NCI-H1048 (cell line): ENCODE data around the gene FOLR3.
"Not testable (repeated sequence)": the region's sequence is repeated elsewhere in the genome, so short reads cannot be mapped to it uniquely, and the experiment has no call there.

Source experiments
- DNase-seq: peaks from one replicate; lab custom pipeline; 2025; lab: John Stamatoyannopoulos, UW

FOLR3 gene

DNA sequence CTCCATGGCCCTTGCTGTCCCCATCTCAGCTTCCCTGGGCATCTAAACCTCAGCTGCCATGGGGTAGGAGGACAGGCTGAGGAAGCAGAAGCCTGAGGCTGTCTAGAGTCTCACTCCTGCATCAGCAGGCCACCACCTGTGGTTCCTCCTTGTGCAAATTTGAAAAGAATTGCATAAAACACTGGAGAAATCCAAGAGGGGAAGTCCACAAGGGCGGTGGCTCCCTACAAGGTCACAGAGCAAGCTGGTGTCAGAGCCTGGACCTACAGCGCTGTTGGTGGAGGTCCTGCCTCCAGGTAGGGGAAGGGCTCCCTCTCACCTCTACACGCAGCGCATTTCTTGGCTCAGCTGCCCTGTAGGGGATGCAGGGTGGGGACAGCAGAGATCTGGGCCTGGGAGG lies at the start of gene FOLR3:
TSS of gene FOLR3 (plus strand) at position 253 of the 400 bp plus-strand sequence. CDS start 228 bp downstream, outside the sequence.
- not testable (repeated sequence) for DNase-seq

DNA sequence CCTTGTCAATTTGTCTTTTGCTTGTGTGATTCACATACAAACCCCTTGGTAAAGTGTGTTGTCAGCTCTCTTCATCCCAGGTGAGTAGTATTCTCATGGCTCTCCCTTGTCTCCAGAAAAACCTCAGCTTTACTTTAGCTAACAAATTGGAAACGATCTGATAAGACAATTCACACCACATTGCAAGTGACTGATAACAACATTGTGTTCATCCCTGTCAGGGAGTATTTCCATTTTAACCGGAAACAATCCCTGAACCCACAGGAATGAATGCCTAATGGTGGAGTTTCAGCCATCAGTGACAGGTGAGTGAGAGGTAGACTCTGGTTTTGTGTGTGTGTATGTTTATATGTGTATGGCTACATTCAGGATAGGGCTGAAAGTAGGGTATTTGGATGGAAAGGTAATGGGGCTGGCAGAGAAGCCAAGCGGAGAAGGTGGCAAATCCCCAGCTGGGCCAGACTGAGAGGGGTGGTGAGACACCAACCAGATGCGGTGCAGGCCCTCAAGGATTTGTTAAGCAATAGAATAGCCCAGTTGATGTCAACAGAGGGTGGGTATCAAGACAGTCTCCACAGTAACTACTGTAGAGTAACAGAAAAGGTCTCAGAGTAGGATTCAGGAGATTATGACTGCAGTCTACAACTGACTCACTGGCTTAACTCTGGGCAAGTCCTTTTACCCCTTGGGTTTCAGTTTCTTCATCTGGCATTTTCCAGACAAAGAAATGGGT lies 47.3 kb upstream of the FOLR3 start:
- DNase-seq, result no peak

DNA sequence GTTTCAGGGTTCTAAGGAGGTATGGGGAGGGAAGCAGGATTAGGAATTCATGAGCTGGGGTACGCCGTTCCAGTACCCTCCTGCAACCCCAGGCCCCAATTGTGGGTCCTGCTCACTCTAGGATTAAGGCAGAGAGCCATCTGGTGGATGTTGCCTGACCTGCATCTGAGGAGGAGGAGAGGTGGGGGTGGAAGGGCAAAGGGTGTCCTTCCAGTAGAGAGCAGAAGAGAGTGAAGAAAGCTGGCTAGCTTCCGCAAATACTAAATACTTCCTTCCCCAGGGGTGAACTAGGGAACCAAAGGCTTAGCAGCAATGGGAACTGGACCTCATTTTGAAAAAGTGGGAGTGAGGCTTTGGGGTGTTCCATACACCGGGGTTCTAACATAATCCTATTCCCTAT lies 44.2 kb upstream of the FOLR3 start:
- peak; percentile 25 for DNase-seq

DNA sequence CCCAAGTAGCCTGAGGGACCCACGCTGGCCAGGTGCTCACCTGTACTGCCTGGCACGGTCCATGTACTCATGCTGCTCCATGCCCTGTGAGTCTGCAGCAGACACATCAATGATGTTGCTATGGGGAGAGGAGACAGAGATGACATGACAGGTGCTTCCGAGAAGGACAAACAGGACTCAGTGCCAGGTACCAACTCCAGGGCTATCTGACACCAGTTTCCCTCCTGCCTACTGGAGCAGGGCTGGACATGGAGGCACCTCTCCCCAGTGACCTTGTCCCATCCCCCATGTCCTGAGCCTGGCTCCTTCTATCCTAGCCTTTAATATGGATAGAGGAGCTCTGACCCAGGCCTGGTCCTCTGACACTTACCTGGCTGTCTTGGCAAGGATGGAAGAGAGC lies 36.8 kb upstream of the FOLR3 start:
- DNase-seq, result no peak

DNA sequence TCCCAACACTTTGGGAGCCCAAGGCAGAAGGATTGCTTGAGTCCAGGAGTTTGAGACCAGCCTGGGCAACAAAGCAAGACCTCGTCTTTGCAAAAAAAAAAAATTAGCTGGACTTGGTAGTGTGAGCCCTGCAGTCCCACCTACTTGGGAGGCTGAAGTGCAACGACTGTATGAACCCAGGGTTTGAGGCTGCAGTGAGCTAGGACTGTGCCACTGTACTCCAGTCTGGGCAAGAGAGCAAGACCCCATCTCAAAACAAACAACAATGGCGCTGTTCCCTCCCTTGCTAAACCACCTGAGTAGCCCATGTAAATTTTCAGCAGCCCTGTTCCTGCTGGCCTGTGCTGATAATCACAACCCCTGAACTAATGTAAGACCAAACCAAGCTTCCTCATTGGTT lies 35.5 kb upstream of the FOLR3 start:
- no peak for DNase-seq

DNA sequence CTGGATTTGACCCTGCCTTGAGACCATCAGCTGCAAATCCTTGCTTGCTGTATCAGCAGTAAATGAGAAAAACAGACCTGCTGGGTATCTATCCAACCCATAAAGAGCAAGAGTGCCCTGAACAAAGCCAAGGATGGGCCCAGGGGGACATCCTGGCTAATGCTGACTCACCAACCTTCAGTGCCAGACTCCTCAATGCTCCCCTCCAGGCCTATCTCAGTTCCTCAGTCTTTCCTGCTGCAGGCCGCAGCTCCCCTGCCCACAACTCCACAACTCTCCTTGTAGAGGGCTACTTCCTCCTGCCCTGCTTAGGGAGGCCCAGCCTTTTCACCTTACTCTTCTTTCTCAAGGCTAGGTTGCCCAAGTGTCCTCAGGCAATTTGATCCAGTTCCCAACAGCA lies 35.1 kb upstream of the FOLR3 start:
- no peak for DNase-seq

DNA sequence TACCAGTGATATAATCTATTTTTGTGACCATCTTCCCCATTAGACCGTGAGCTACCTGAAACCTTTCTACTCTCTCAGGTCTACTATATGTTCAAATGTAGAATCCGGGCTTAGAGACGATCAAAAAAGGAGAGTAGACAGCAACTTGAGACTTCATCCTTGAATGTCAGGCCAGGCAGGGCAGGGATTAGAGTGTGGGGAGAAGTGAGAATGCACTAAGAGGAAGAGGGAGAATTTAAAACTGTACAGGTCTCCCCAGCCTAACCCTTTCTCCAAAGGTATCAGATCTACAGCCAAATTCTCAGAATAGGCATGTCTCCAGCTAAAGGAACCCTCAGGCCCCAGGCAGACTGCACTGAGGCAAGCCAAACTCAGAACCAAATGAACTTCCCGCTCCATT lies 33.4 kb upstream of the FOLR3 start:
- DNase-seq, result no peak

DNA sequence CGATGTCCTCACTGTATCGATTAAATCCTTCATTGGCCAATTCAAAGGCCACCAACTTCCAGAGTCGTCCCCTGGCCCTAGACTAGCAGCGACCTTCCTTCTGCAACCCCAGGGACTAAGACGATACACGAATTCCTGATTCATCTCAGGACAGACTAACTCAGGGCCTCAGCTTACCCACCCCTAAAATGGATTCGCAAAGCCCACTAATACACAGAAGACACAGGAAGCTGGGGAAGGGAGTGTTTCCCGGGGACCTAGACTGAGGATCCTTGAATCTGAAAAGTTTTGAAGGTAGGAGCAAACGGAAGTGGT lies 32.9 kb upstream of the FOLR3 start:
- no peak for DNase-seq

DNA sequence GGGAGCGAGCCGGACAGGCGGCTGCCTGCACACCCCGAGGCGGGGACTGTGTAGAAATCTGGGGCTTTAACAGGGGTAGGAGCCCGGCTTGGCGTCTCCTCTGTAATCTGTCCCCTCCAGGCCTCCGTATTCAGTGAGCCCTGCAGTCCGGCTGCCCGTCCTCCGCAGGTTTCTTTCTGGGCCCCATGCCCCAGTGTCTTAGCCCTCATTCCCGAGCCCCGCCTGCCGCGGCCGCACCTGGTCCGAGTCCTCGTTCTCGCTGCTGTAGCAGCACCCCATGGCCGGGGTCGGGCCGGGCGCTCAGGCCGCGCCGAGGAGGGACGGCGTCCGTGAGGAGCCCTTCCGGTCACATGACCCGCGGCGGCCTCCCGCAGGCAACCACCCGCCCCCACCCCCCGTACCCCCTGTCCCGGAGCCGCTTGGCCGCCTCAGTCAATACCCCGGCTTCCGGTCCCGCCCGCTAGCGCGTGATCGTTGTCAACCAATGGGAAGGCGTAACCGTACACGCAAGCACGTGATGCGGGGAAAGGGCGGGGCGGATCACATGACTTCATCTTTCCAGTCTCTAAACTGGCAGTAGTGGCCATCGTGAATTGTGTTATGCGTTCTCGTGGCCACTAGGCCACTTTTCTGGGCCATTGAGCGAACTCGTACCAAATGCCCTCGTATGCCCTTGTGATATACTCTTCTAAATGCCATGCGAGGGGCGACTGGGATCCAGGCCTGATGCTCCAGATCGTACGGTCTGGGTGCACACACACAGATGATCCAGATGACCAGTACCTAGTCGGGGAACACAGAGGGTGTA lies 32.4 kb upstream of the FOLR3 start, which contains the start of gene LAMTOR1:
TSS of gene LAMTOR1 (minus strand) at position 352 of the 808 bp plus-strand sequence. CDS start at position 279, 73 bp downstream.
- peak; percentile 98 for DNase-seq

DNA sequence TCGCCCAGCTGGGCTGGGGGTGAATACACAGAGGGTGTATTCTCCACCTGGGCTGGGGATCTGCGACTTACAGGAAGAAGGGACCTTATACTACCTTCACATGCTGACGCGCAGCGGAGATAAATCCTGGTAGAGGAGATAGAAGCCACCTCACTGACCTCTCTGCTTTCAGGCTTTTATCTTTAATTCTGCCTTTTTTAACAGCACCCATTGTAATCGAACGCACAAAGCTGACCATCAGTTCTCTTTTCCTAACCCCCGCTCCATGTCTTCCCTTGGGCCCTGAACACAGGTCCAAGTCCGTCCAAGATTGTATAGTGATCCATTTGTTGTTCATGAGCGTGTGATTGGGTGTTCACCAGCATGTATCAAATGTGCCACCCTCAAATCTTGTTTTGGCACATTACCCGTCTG lies 31.8 kb upstream of the FOLR3 start:
- no peak for DNase-seq

DNA sequence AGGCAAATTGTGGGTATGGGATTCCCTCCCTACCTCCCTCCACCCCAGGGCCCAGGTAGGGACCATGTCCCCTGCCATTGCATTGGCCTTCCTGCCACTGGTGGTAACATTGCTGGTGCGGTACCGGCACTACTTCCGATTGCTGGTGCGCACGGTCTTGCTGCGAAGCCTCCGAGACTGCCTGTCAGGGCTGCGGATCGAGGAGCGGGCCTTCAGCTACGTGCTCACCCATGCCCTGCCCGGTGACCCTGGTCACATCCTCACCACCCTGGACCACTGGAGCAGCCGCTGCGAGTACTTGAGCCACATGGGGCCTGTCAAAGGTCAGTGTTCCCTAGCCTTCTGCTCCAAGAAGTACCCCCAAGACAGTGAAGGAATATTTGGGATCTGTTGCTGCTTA lies 29.6 kb upstream of the FOLR3 start, which contains the start of gene TOMT:
TSS of gene TOMT (plus strand) at position 37 of the 400 bp plus-strand sequence. CDS start at position 65, 28 bp downstream.
- DNase-seq, result no peak

DNA sequence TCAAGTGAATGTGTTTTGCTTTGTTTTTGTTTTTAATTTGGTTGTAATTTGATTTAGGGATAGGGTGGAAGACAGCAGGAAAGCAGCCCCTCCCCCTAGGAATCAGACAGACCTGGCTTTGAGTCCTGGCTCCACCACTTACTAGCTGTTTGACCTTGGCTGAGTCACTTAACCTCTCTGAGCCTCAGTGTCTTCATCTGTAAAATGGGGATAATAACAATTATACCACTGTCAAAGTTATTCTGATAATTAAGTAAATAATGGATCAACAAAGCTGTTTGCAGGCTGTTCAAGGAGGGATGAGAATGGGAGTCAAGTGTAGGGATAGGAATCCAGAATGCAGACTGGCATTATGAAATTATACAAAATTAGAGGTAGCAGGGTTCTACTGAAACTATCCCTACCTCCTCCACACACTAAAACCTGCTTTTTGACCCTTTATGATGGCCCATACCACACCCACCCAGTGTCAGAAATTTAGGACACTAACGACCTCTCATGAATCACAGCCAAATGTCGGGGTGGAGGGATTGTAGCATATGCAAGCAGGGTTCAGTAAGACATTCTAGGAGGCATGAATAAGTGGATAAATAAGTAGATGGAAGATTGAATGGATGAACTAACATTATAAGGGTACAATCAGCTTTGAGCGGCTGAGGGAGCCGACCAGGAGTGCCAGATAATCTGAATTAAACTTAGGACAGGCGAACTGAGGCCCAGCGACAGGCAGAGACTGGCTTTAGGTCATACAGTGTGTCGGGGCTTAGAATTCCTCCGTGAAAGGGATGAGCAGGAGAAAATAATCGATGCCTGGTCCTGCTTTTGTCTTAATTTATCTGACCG lies 24.0 kb upstream of the FOLR3 start:
- DNase-seq, result no peak

DNA sequence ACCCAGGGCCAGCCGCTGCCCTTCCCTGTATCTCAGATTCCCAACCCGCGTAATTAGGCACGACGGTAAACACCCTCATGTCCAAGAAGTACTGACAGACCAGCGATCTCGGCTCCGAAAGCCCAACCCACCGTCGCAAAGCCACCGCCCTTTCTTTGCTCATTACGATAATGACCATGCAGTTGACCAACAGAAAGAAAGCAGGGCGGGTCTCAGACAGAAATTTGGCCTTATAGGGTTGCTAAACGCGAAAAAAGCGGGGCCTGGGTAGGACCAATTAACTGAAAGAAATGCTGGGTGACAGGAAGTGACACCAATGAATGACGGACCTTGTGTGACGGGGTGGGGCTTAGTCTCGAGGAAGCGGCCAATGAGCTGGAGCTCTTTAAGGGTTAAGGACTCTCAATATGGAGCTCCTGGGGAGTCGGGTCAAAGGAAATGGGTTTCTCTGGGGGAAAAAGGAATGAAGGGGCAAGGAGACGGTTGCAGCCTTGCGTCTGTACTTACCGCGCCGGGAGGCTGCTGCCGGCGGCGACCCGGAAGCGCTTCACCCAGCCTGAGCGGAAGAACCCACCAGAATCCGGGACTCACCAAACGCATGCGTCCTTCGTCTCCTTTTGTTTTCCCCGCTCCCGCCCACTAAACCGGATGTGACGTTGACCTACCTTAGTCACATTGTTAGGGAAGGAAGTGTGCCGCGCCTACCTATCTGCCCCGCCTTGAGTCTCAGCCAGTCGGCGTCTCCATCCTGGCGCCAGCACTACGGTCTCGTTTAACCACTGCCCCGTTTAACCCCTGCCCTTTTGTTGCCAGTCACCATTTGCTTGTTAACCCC lies 23.2 kb upstream of the FOLR3 start, which contains the start of gene ANAPC15:
TSS of gene ANAPC15 (minus strand) at position 553 of the 835 bp plus-strand sequence. CDS start 1,419 bp downstream, outside the sequence.
- DNase-seq, result peak; percentile 98

DNA sequence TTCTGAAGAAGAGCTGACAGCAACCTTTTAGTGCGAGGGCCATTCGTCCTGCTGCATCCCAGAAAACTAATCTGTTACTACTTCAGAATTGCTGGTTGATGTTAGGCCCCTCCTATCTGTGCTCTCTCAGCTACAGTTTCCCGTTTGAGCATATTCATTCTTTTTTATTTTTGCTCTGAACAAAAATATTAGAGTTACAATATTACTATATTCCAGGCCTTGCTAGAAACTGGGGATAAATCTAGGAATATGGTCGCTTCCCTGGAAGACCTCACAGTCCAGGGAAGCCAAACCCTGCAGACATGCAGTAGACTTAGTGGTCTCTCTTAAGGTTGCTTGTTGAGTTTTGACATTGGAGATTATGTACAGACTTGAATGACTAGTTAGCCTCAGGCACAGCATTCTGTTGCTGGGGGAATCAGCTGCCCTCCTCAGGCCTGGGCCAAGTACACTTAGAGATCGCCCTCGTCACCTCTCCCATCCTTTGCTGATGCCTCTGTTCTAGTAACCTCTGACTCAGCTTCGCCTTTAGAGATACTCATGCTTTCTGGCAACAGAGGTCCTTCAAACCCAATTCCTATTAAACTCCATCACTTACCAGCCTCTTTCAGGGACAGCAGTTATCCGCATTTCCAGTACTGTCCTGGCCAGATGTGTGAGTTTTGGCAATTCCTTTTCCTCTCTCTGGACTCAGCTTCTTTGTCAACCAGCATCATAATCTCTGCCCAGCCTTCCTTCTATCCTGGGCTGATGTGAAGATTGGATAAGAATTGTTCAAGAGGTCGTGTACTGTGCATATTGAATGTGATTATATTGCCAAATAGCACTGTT lies 22.3 kb upstream of the FOLR3 start:
- DNase-seq, result no peak

DNA sequence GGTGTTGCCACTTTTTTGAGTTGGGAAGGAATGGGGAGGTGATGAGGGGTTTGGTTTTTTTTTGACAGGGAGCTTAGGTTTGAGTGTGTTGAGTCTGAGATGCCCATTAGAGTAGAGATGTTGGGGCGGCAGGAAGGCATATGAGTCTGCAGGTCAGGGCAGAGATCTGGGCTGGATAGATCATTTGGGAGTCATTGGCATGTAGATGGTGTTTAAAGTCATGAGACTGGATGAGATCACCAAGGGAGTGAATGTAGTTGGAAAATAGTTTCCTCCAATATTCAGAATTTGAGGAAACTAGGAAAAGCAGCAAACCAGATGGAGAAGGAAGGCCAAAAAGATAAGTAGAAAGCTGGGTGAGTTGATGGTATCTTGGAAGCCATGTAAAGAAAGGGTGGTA lies 21.0 kb upstream of the FOLR3 start:
- DNase-seq, result no peak

DNA sequence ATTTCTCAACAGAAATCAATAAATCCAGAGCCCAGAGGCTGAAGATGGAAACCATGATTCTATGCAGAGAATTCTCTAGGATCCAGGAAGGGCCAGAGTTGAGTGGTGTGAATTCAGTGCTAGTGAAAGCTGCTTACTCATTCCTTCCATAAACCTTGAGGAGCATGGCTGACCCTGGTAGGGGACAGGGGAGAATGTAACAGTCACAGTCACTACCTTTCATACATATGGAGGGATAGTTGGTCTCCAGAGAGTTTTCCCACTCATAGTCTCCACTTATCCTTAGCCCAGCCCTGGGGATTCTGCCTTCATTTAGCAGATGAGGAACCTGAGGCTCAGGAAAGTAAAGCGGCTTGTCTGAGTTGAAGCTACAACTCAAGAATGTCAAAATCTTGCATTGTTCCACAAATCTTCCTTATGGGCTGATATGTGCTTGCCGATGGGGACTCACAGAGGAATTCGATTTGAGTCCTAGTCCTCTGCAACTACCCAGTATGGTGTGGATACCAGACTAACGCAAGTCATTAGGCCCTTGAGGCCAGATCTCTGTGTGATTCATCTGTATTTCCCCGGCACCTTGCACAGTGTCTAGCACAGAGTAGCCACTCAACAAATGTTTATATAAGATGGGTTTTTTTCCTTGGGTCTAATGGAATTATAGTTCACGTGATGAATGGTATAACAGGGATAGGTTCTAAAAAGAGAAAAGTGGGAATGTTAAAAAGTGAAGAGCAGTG lies 19.3 kb upstream of the FOLR3 start:
- no peak for DNase-seq

DNA sequence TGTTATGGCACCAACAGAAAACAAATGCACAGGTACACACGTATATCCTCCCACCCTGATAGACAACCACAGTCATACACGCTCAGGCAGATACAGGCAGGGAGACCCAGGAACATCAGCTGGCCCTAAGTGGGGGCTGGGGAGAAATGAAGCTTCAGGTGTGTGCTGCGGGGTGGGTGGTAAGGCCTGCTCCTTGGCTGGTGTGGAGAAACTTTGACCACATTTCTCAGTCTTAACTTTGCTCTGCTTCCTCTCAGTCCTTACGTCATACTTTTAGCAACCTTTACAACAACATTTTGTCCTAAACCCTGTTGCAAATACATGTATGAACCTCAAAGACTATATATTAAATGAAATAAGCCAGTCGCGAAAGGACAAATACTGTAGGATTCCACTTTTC lies 16.3 kb upstream of the FOLR3 start:
- DNase-seq, result no peak

DNA sequence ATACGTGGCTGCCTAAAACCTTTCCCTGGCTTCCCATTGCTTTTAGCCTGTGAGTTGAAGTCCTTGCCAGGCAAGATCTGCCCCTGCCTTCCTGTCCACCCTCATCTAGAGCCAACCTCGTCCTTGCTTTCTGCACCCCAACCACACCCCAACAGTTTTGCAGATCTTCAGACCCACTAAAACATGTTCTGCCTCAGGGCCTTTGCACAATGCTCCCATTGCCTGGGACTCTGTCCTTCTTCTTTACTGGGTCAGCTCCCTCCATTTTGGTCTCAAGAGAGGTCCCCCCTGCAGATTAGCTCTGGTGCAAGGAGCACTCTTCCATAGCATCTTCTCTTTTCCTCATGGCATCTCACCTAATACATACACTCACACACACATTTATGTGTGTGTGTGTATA lies 14.6 kb upstream of the FOLR3 start:
- DNase-seq, result no peak

DNA sequence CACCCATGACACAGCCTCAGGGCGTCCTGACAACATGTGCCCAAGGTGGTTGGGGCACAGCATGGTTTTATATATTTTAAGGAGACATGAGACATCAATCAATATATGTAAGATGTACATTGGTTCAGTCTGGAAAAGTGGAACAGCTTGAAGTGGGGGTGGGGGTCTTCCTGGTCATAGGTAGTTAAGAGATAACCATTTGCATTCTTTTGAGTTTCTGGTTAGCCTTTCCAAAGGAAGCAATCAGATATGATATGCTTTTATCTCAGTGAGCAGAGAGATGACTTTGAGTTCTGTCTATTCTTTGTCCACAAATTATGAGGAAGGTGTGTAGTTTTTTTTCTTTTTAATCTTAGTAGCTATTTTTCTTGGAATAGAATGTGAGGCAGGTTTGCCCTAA lies 12.9 kb upstream of the FOLR3 start:
- DNase-seq, result no peak
